ENCODE measurements around the gene SRPK2. TPM values are rescaled to one million over a fixed set of nuclear protein-coding genes. Genes with fewer than 3 reads are reported as not detected.

The SRPK2 gene
- total and polyA plus RNA-seq, 2 donors (not counting 1 experiment from before 2014, with no cell fraction given), result 15.2 to 108 TPM

- H3K9me3 ChIP-seq (ENCODE audit: control extremely low read depth in 1 of 3, control insufficient read depth in 2 of 3, insufficient read depth in 1 of 3, low read length in 2 of 3), result no peaks in the 10 kb centered on the region
- peaks cover 5% of the 10 kb centered on the region in 2 experiments for H3K36me3 ChIP-seq (replicated peaks in 1 of 2; ENCODE audit: control extremely low read depth in 1 of 2, control insufficient read depth in 1 of 2, extremely low read depth in 1 of 2, insufficient read depth in 2 of 2, low read length in 1 of 2)
- no peaks in the 10 kb centered on the region for H3K27me3 Mint-ChIP-seq
- no peak overlapping the region for H3K9ac ChIP-seq (ENCODE audit: low read length)
- peaks cover 37% of the 10 kb centered on the region for H3K4me1 Mint-ChIP-seq
- H3K79me2 ChIP-seq (ENCODE audit: control insufficient read depth, insufficient read depth, low read length), result peaks cover 56% of the 10 kb centered on the region
- no peak overlapping the region for H2AFZ ChIP-seq (ENCODE audit: insufficient read depth, low read depth, low read length, poor library complexity, severe bottlenecking)
- H3K27ac Mint-ChIP-seq, result no peak overlapping the region
- CTCF ChIA-PET, result interaction anchor here (0.6 kb wide), 1 partner anchor 270 kb away, joined by 4 read pairs; no protein-coding TSS in a partner anchor
- DNase-seq (no peak), ATAC-seq (ENCODE audit: low read depth) (no peak)
- H3K4me2 ChIP-seq (replicated peaks; ENCODE audit: low read depth, low read length, poor library complexity, severe bottlenecking), result no peak overlapping the region
- H3K4me3 Mint-ChIP-seq, result no peak overlapping the region
- intact Hi-C loops (cut with micrococcal nuclease), result no loop called here
- POLR2A ChIA-PET, result no interaction called here
- H3K4me3 ChIP-seq (ENCODE audit: control extremely low read depth in 1 of 5, extremely low read depth in 1 of 5, insufficient read depth in 1 of 5, low read depth in 2 of 5, low read length in 4 of 5), result no peak overlapping the region
- H4K20me1 ChIP-seq (ENCODE audit: control insufficient read depth, insufficient read depth, low read length, poor library complexity, severe bottlenecking), result peaks cover 22% of the 10 kb centered on the region
- H3K4me1 ChIP-seq (ENCODE audit: control insufficient read depth in 2 of 2, insufficient read depth in 2 of 2, low read length in 2 of 2), result peaks cover 16 to 20% of the 10 kb centered on the region in 2 donors
- H3K27me3 ChIP-seq (replicated peaks in 1 of 4; ENCODE audit: control extremely low read depth in 1 of 4, control insufficient read depth in 3 of 4, insufficient read depth in 4 of 4, low read length in 3 of 4), result no peaks in the 10 kb centered on the region
- no peak overlapping the region for H3K27ac ChIP-seq (ENCODE audit: low read length in 2 of 2)
- TF ChIP-seq EZH2 (IDR thresholded peaks at IDR 0.05; ENCODE audit: borderline replicate concordance, insufficient read depth, low read depth, low read length, poor library complexity, severe bottlenecking) (no peak), CTCF (IDR thresholded peaks at IDR 0.05) (no peak)
- no peaks in the 10 kb centered on the region for H3K9me3 Mint-ChIP-seq (ENCODE audit: insufficient read depth)
These were observed 200.5 kb downstream of the SRPK2 start for GRCh38 chr7:105188201-105188600.

GRCh38 chr7:105187302-105188169 lies 201.2 kb downstream of the SRPK2 start:
- Histone ChIP-seq H3K79me2 (ENCODE audit: control insufficient read depth, insufficient read depth, low read length) (peaks cover 57% of the 10 kb centered on the region), H3K9me3 (ENCODE audit: control extremely low read depth in 1 of 3, control insufficient read depth in 2 of 3, insufficient read depth in 1 of 3, low read length in 2 of 3) (no peaks in the 10 kb centered on the region), H3K4me2 (replicated peaks; ENCODE audit: low read depth, low read length, poor library complexity, severe bottlenecking) (no peak overlapping the region), H2AFZ (ENCODE audit: insufficient read depth, low read depth, low read length, poor library complexity, severe bottlenecking) (no peak overlapping the region), H3K36me3 (replicated peaks in 1 of 2; ENCODE audit: control extremely low read depth in 1 of 2, control insufficient read depth in 1 of 2, extremely low read depth in 1 of 2, insufficient read depth in 2 of 2, low read length in 1 of 2) (peaks cover 5% of the 10 kb centered on the region in 2 experiments), H3K27me3 (replicated peaks in 1 of 4; ENCODE audit: control extremely low read depth in 1 of 4, control insufficient read depth in 3 of 4, insufficient read depth in 4 of 4, low read length in 3 of 4) (no peaks in the 10 kb centered on the region), H3K9ac (ENCODE audit: low read length) (no peak overlapping the region), H3K4me1 (ENCODE audit: control insufficient read depth in 2 of 2, insufficient read depth in 2 of 2, low read length in 2 of 2) (peaks cover 11 to 13% of the 10 kb centered on the region in 2 donors), H4K20me1 (ENCODE audit: control insufficient read depth, insufficient read depth, low read length, poor library complexity, severe bottlenecking) (peaks cover 22% of the 10 kb centered on the region), H3K4me3 (ENCODE audit: control extremely low read depth in 1 of 5, extremely low read depth in 1 of 5, insufficient read depth in 1 of 5, low read depth in 2 of 5, low read length in 4 of 5) (no peak overlapping the region), H3K27ac (ENCODE audit: low read length in 2 of 2) (no peak overlapping the region)
- Mint-ChIP-seq H3K4me3 (no peak overlapping the region), H3K4me1 (peaks cover 30% of the 10 kb centered on the region), H3K27ac (no peak overlapping the region), H3K27me3 (no peaks in the 10 kb centered on the region), H3K9me3 (ENCODE audit: insufficient read depth) (no peaks in the 10 kb centered on the region)
- ChIA-PET CTCF (interaction anchor here (0.6 kb wide), 1 partner anchor 269 kb away, joined by 4 read pairs; no protein-coding TSS in a partner anchor), POLR2A (no interaction called here)
- intact Hi-C loops (cut with micrococcal nuclease), result no loop called here
- ATAC-seq (ENCODE audit: low read depth) (no peak), DNase-seq (no peak)
- TF ChIP-seq CTCF (IDR thresholded peaks at IDR 0.05), result no peak
- no peak for TF ChIP-seq EZH2 (IDR thresholded peaks at IDR 0.05; ENCODE audit: borderline replicate concordance, insufficient read depth, low read depth, low read length, poor library complexity, severe bottlenecking)
- 62% methylated on average over 1 of the region's 4 CpGs for WGBS (ENCODE audit: insufficient coverage)
